Measurements from ENCODE around the gene CTSZ.

Gene CTSZ

GRCh38 chr20:59002874-59003399 is 4.1 kb downstream of the CTSZ start:
- no peak for DNase-seq (ENCODE audit: low read depth)
- TF ChIP-seq CTCF (conservative IDR thresholded peaks at IDR 0.05; ENCODE audit: low read depth, low read length) = no peak
- no peak overlapping the region for H3K4me3 ChIP-seq (ENCODE audit: low read depth, low read length)

GRCh38 chr20:59002388-59002787 is 4.7 kb downstream of the CTSZ start:
- H3K4me3 ChIP-seq (ENCODE audit: low read depth, low read length) = no peak overlapping the region

GRCh38 chr20:59001449-59002171 is 5.4 kb downstream of the CTSZ start:
- no peak overlapping the region for H3K4me3 ChIP-seq (ENCODE audit: low read depth, low read length)
- no peak for TF ChIP-seq CTCF (conservative IDR thresholded peaks at IDR 0.05; ENCODE audit: low read depth, low read length)
- no peak for DNase-seq (ENCODE audit: low read depth)

More at GRCh38 chr20:59002388-59002787, 4.7 kb downstream of the CTSZ start:
- DNase-seq (ENCODE audit: low read depth) = no peak
- no peak for TF ChIP-seq CTCF (conservative IDR thresholded peaks at IDR 0.05; ENCODE audit: low read depth, low read length)

GRCh38 chr20:59001068-59001448 is 6.0 kb downstream of the CTSZ start:
- DNase-seq (ENCODE audit: low read depth) = no peak
- TF ChIP-seq CTCF (conservative IDR thresholded peaks at IDR 0.05; ENCODE audit: low read depth, low read length) = no peak
- no peak overlapping the region for H3K4me3 ChIP-seq (ENCODE audit: low read depth, low read length)

- no peak for DNase-seq (ENCODE audit: low read depth)
- no peak for TF ChIP-seq CTCF (conservative IDR thresholded peaks at IDR 0.05; ENCODE audit: low read depth, low read length)
- H3K4me3 ChIP-seq (ENCODE audit: low read depth, low read length) = no peak overlapping the region
These were observed 6.7 kb downstream of the CTSZ start for GRCh38 chr20:59000326-59000725.

GRCh38 chr20:58998656-58999055 is 8.4 kb downstream of the CTSZ start:
- no peak overlapping the region for H3K4me3 ChIP-seq (ENCODE audit: low read depth, low read length)
- DNase-seq (ENCODE audit: low read depth) = no peak
- no peak for TF ChIP-seq CTCF (conservative IDR thresholded peaks at IDR 0.05; ENCODE audit: low read depth, low read length)
